ENCODE data around the gene TRIP12. TPM values are rescaled to one million over a fixed set of nuclear protein-coding genes. Genes with fewer than 3 reads are reported as not detected.
"Not testable (repeated sequence)": the region's sequence is repeated elsewhere in the genome, so short reads cannot be mapped to it uniquely, and the experiment has no call there.

TRIP12 gene
- total RNA-seq, 1 donor from 2014 or later = 79.4 TPM

DNA sequence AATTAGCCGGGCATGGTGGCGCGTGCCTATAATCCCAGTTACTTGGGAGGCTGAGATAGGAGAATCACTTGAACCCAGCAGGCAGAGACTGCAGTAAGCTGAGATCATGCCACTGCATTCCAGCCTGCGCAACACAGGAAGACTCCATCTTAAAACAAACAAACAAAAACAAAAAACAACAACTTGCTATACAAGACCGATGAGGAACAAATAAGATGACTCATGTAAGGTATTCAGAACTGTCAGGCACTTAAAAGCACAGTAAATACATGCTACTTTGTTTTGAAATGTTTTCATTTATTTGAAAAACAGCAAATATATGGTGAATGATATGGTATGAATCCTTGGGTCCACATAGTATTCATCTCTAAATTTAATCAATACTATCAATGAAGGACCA lies 66.7 kb downstream of the TRIP12 start:
- Histone ChIP-seq H3K4me3 (no peak overlapping the region), H3K27me3 (no peaks in the 10 kb centered on the region), H3K36me3 (peaks cover 13 to 29% of the 10 kb centered on the region in 2 donors), H3K4me1 (peaks cover 0 to 3% of the 10 kb centered on the region in 2 donors), H3K27ac (no peak overlapping the region), H3K9me3 (no peaks in the 10 kb centered on the region)
- intact Hi-C loops (cut with DNase I) = no loop called here
- no peak for DNase-seq (ENCODE audit: low spot score in 2 of 2)
- TF ChIP-seq CTCF (IDR thresholded peaks at IDR 0.05) = no peak

DNA sequence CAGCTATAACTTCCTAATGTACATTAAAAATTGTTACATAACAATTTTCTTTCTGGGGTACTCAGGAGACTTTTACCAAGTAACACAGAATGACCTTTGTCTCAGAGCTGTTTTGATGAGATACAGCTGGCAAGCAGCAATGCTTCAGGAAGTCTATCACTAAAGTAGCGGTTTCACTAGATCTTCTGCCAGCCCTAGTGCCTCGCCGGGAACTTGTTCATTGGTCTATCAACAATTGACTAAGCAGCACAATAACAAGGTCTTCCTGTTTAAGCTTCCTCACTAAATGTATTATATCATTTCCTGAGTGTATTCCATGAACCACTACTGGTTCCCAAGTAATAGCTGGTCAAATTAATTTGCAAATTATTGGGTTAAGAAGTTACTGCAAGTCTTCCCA lies 69.2 kb downstream of the TRIP12 start:
- Histone ChIP-seq H3K9me3 (no peaks in the 10 kb centered on the region), H3K27me3 (no peaks in the 10 kb centered on the region), H3K36me3 (peaks cover 0 to 19% of the 10 kb centered on the region in 2 donors), H3K27ac (no peak overlapping the region), H3K4me1 (peaks cover 0 to 3% of the 10 kb centered on the region in 2 donors), H3K4me3 (no peak overlapping the region)
- no peak for DNase-seq (ENCODE audit: low spot score in 2 of 2)
- TF ChIP-seq CTCF (IDR thresholded peaks at IDR 0.05) = no peak
- intact Hi-C loops (cut with DNase I) = no loop called here

GRCh38 chr2:229851870-229852269 lies 69.9 kb downstream of the TRIP12 start:
- Histone ChIP-seq H3K27ac (no peak overlapping the region), H3K4me1 (peaks cover 0 to 3% of the 10 kb centered on the region in 2 donors), H3K9me3 (no peaks in the 10 kb centered on the region), H3K27me3 (no peaks in the 10 kb centered on the region), H3K36me3 (peaks cover 0 to 16% of the 10 kb centered on the region in 2 donors), H3K4me3 (no peak overlapping the region)
- TF ChIP-seq CTCF (IDR thresholded peaks at IDR 0.05) = no peak
- no peak for DNase-seq (ENCODE audit: low spot score in 2 of 2)
- intact Hi-C loops (cut with DNase I) = no loop called here

DNA sequence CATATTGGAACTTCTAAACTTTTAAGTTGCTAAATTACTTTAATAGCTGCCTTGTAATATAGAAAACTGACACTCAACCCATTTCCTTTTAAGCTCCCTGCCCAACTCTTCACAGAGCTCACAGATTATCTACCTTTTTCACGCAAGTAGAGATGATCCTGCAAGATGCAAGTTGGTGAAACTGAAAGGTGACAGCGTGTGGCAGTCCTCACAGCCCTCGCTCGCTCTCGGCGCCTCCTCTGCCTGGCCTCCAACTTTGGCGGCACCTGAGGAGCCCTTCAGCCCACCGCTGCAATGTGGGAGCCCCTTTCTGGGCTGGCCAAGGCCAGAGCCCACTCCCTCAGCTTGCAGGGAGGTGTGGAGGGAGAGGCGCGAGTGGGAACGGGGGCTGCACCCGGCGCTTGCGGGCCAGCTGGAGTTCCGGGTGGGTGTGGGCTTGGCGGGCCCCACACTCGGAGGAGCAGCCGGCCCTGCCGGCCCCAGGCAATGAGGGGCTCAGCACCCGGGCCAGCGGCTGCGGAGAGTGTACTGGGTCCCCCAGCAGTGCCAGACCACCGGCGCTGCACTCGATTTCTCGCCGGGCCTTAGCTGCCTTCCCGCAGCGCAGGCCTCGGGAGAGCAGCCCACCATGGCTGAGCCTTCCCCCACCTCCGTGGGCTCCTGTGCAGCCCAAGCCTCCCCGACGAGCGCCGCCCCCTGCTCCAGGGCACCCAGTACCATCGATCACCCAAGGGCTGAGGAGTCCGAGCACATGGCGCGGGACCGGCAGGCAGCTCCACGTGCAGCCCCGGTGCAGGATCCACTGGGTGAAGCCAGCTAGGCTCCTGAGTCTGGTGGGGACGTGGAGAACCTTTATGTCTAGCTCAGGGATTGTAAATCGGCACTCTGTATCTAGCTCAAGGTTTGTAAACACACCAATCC lies 71.2 kb downstream of the TRIP12 start:
- H3K4me1 ChIP-seq; intact Hi-C loops (cut with DNase I); H3K4me3 ChIP-seq; H3K9me3 ChIP-seq; DNase-seq (ENCODE audit: low spot score in 2 of 2); H3K27ac ChIP-seq; H3K27me3 ChIP-seq: not testable (repeated sequence)
- H3K36me3 ChIP-seq = peaks cover 2 to 12% of the 10 kb centered on the region in 2 donors

DNA sequence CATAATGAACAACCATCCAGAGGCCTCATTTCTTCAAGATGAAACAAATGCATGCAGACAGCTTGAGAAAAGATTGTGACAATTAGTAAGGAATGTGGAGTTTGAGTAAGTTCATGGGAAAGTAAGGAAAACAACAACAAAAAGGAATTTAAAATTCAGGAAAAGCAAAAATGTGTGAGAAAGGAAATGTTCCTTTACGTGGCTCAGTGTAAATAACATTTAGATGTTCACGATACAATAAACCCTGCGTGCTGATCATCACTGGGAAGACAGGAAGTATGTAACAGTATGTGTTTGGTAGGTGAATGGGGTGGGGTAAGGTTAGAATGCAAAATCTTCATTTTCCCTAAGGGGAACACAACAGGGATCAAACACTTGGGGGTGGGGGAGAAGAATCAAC lies 72.7 kb downstream of the TRIP12 start:
- peaks cover 0 to 3% of the 10 kb centered on the region in 2 donors for H3K4me1 ChIP-seq
- no peak for DNase-seq (ENCODE audit: low spot score in 2 of 2)
- H3K36me3 ChIP-seq = peaks cover 2 to 12% of the 10 kb centered on the region in 2 donors
- no peak for TF ChIP-seq CTCF (IDR thresholded peaks at IDR 0.05)
- H3K4me3 ChIP-seq = no peak overlapping the region
- no peaks in the 10 kb centered on the region for H3K27me3 ChIP-seq
- no peaks in the 10 kb centered on the region for H3K9me3 ChIP-seq
- intact Hi-C loops (cut with DNase I) = no loop called here
- H3K27ac ChIP-seq = no peak overlapping the region

GRCh38 chr2:229843613-229844012 lies 78.2 kb downstream of the TRIP12 start:
- H3K27me3 ChIP-seq = no peaks in the 10 kb centered on the region
- no peaks in the 10 kb centered on the region for H3K4me1 ChIP-seq
- no peak overlapping the region for H3K4me3 ChIP-seq
- TF ChIP-seq CTCF (IDR thresholded peaks at IDR 0.05) = no peak
- DNase-seq (ENCODE audit: low spot score in 2 of 2) = no peak
- H3K9me3 ChIP-seq = no peaks in the 10 kb centered on the region
- intact Hi-C loops (cut with DNase I) = no loop called here
- H3K36me3 ChIP-seq = peaks cover 13% of the 10 kb centered on the region in 2 donors
- H3K27ac ChIP-seq = no peak overlapping the region
